ENCODE results near the gene SCGB1D1.

Gene SCGB1D1

GRCh38 chr11:62237499-62237898 lies 47.5 kb downstream of the SCGB1D1 start:
- H3K27ac Mint-ChIP-seq, result no peak overlapping the region
- peaks cover 43% of the 10 kb centered on the region for H3K27me3 Mint-ChIP-seq
- no peaks in the 10 kb centered on the region for H3K36me3 Mint-ChIP-seq (ENCODE audit: low read depth)
- H3K9me3 Mint-ChIP-seq, result no peaks in the 10 kb centered on the region
- no peaks in the 10 kb centered on the region for H3K4me1 Mint-ChIP-seq (ENCODE audit: low read depth)
- no peak overlapping the region for H3K4me3 Mint-ChIP-seq

- peaks cover 40% of the 10 kb centered on the region for H3K27me3 Mint-ChIP-seq
Measured at GRCh38 chr11:62238151-62238550, 48.1 kb downstream of the SCGB1D1 start.

GRCh38 chr11:62241095-62241494 lies 51.1 kb downstream of the SCGB1D1 start:
- Mint-ChIP-seq H3K36me3 (ENCODE audit: low read depth) (no peaks in the 10 kb centered on the region), H3K4me1 (ENCODE audit: low read depth) (no peaks in the 10 kb centered on the region), H3K27ac (no peak overlapping the region), H3K9me3 (no peaks in the 10 kb centered on the region), H3K27me3 (peaks cover 28% of the 10 kb centered on the region), H3K4me3 (no peak overlapping the region)

More at GRCh38 chr11:62238151-62238550, 48.1 kb downstream of the SCGB1D1 start:
- H3K27ac Mint-ChIP-seq, result no peak overlapping the region
- no peak overlapping the region for H3K4me3 Mint-ChIP-seq
- no peaks in the 10 kb centered on the region for H3K4me1 Mint-ChIP-seq (ENCODE audit: low read depth)
- H3K9me3 Mint-ChIP-seq, result no peaks in the 10 kb centered on the region
- no peaks in the 10 kb centered on the region for H3K36me3 Mint-ChIP-seq (ENCODE audit: low read depth)

GRCh38 chr11:62242021-62242420 lies 52.0 kb downstream of the SCGB1D1 start, which contains the start of gene SCGB1D2:
TSS of gene SCGB1D2 (plus strand) at chr11:62242239. CDS start at chr11:62242308, 69 bp downstream.
- no peak within 1 kb of the TSS for H3K4me3 Mint-ChIP-seq
- no peaks in the 10 kb centered on the region for H3K9me3 Mint-ChIP-seq
- peaks cover 32% of the 10 kb centered on the region for H3K27me3 Mint-ChIP-seq
- no peak within 1 kb of the TSS for H3K27ac Mint-ChIP-seq
- no peaks in the 10 kb centered on the region for H3K4me1 Mint-ChIP-seq (ENCODE audit: low read depth)
- H3K36me3 Mint-ChIP-seq (ENCODE audit: low read depth), result no peaks in the 10 kb centered on the region
